NCI-H187 (cell line): ENCODE measurements around the gene PALM.
"Not testable (repeated sequence)": the region's sequence is repeated elsewhere in the genome, so short reads cannot be mapped to it uniquely, and the experiment has no call there.

Experiments used
- DNase-seq, 2 experiments: peaks; one replicate each; lab custom pipeline; 2025; lab: John Stamatoyannopoulos, UW

The PALM gene, protein sequence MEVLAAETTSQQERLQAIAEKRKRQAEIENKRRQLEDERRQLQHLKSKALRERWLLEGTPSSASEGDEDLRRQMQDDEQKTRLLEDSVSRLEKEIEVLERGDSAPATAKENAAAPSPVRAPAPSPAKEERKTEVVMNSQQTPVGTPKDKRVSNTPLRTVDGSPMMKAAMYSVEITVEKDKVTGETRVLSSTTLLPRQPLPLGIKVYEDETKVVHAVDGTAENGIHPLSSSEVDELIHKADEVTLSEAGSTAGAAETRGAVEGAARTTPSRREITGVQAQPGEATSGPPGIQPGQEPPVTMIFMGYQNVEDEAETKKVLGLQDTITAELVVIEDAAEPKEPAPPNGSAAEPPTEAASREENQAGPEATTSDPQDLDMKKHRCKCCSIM

DNA sequence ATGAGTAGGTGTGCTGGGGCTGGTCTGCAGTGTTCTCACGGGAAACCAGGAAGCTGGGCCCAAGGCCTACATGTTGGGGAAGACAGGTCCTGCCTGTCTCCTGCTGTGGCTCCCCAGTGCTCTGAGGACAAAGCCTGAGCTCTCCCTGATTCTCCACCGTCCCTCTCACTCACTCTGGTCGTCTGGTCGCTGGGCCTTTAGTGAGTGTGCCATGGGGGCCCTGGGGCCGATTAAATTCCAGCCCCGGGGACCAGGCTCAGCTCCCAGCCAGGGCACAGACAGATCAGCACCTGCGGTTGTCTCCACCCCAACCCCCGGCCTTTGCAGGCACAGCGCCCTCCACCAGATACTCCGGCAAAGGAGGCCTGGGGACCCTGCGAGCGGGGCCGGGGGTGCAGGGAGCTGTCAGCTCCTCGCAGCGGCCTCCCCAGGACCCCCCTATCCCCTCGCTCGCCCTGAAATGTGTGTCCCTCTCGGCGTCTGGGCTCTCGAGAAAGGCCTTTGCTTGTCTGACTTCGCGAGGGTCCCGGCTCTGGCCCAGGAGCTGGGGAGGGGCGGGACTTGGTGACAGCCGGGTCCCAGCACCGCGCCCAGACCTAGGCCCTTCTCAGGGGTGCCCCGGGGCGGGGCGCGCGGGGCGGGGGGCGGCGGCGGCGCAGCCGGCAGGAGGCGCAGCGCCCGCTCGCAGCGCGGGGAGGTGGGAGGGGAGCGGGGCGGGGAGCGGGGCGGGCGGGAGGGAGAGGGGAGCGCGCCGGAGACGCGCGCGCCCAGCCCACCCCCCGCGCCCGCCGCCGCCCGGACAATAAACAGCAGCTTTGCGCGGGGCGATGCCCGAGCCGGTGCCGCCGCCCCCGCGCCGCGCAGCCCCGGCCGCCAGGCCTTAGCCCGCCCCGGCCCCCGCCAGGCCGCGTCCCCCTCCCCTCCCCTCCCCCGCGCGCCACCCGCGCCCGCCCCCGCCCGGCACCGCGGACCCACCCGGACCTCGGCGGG is at the start of gene PALM:
Gene PALM (plus strand): TSS at position 782 of the 990 bp plus-strand sequence. CDS start 212 bp downstream, outside the sequence.
- DNase-seq = no peak

DNA sequence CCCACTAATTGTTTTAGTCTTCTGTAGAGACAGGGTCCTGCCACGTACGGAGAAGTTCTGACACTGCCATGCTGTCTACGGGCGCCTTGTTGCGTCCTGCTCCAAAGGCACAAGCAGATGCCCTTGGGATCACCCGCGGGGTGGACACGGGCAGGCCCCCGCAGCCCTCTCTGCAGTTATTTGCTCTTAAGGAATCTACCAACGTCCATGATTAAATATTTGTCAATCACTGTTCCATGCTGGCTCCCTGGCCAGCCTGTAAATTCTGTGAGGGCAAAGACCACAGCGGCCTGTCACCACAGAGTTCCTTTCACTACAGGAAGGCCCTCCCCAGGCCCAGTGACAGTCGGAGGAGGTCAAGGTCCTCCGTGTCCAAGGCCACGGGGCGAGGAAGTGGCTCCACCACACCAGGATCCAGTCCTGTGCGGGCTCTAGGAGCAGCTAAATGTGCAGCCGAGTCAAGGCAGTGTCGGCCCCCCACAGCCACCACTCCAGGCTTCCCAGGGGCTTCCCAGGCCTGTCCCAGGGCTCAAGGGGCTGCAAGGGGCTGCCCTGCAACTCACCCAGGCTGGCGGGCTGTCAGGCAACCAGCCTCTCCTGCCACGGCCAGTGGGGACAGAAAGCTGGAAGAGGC is 47.8 kb upstream of the PALM start:
- no peak for DNase-seq

DNA sequence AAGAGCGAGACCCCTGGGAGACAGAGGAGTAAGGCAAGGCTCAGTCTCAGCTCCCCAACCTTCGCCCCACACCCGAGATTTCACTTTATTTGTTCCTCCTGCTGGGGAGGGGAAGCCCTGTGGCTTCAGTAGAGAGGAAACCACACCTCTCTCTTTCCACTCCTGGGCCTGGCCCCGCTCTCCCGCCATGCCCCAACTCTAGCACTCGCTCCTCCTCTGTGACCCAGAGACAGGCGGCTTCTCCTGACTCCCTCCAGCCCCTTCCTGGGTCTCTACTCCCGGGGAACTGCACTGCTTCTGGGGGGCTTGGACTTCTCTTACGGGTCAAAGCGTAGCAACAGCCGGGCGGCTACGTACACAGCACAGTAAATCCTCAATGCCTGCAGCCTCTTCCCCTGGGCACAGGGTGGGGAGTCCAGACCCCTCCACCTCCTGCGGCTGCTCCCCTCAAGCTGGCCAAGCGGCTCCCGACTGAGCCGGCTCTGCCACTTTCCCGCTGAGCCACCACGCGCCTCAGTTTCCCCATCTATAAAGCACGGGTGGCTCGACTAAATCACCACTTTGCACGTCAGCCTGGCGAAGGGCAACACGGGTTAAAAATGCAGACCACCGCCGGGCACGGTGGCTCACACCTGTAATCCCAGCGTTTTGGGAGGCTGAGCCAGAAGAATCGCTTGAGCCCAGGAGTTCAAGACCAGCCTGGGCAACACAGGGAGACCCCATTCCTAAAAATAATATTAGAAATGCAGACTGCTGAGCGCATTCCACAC is 47.1 kb upstream of the PALM start:
- DNase-seq = no peak

DNA sequence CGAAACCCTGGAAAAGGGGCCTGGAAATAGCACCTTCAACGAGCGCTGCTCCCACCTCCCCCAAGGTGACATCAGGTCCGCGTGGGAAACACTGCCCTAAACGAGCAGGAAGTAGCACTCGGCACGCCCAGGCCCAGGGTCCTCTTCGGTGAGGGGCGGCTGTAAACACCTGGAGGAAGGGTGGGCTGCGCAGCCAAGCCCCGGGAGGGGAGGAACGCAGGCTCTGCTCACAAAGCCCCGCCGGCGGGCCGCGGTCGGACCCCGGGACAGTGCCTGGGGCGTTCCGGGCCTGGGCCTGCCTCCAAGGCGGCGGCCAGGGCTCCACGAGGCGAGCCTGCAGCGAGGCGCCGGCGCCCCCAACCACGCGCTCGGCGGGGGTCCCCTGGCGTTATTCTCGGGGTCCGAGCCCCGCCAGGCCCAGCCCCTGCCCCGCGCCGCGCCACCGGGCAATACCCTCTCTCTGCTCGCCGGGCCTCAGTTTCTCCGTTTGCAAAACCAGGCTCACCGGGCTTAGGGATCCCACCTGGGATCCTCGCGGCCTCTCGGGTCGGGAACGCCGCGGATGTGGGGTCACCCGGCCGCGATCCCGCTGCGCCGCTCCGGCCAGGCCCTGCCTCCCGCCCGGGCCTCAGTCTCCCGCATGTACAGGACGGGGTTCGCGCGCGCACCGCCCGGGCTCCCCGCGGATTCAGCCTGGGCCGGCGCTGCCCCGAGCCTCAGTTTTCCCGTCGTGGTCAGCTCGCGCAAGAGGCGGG is 46.4 kb upstream of the PALM start:
- no peak for DNase-seq

DNA sequence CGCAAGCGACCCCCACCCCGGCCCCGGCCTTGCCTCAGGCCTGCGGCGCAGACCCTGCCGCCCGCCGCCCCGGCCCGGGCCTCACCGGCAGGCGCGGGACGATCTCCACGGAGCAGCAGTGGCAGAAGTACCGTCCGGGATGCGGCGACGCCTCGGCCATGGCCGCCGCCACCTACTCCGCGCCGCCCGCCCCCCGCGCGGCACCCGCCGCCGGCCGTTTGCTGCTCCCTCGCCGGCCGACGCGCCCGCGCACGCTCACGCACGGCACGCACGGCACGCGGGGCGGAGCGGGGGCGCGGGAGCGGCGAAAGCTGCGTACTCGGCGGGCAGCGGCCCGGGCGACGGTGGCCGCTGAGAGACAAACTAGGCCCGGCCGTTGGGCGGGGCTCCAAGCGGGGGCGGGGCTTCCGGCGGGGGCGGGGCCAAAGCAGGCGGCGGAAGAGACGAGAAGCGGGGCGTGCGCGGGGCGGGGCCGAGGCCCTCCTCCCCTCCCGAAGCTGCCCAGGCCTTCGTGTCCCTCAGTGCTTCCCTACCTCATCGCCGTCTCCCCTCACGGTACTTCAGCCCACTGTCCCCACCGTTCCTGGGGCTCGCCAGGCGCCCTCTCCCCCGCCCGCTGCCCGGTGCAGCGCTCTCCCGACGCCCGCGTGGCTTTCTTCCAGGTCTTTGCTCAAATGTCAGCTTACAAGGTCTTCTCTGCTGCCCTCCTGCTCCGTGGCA is 45.6 kb upstream of the PALM start, which contains the start of gene RNF126:
Gene RNF126 (minus strand): TSS at position 253 of the 720 bp plus-strand sequence. CDS start 93 bp downstream, at position 160.
- peak; percentile 82 to 89 for DNase-seq

GRCh38 chr19:663682-664117 is 45.0 kb upstream of the PALM start:
- DNase-seq = no peak

GRCh38 chr19:664913-665443 is 43.8 kb upstream of the PALM start:
- DNase-seq = peak; percentile 68 to 84

DNA sequence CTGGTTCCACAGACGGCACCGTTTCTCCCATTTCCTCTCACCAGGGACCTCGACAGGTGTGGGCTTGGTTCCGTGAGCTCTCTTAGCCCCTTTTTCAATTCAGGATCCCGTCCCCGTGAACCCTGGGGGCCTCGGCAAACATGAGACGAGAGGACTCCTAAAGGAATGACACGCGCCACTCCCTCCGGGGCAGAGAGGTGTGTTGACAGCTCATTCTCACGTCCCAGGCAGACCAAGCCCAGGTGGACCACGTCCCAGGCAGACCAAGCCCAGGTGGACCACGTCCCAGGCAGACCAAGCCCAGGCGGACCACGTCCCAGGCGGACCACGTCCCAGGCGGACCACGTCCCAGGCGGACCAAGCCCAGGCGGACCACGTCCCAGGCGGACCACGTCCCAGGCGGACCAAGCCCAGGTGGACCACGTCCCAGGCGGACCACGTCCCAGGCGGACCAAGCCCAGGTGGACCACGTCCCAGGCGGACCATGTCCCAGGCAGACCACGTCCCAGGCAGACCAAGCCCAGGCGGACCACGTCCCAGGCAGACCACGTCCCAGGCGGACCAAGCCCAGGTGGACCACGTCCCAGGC is 41.7 kb upstream of the PALM start:
- DNase-seq = not testable (repeated sequence)

DNA sequence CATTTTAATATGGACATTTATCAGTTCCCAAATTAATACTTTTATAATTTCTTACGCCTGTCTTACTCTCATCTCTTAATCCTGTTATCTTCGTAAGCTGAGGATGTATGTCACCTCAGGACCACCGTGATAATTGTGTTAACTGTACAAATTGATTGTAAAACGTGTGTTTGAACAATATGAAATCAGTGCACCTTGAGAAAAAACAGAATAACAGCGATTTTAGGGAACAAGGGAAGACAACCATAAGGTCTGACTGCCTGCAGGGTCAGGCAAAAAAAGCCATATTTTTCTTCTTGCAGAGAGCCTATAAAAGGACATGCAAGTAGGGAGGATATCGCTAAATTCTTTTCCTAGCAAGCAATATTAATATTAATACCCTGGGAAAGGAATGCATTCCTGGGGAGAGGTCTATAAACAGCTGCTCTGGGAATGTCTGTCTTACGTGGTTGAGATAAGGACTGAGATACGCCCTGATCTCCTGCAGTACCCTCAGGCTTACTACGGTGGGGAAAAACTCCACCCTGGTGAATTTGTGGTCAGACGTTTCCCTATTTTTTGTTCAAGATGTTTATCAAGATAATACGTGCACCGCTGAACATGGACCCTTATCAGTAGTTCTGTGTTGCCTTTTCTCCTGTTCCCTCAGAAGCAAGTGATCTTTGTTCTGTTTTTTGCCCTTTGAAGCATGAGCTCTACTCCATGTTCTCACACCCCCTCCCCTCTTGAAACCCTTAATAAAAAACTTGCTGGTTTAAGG is 39.9 kb upstream of the PALM start:
- not testable (repeated sequence) for DNase-seq

DNA sequence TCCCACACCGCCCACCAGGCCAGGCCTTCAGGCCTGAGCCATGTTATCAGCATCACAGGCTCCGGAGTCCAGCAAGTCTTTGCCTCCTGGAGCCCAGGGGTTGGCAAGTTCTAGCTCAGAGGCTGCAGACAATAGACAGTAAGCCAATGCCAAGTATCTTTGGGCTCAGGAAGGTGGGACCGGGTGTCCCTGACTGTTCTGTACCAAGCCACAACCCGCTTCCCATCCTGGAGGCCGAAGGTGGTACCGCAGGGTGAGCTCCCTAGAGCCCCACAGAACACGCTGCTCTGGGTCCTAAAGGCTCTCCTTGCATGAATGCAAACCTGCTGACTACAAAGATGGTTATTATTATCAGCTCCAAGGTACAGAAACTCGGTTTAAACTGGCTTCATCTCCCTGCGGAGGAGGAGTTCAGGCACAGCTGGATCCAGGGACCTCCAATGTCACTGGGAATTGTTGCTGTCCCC is 38.1 kb upstream of the PALM start:
- no peak for DNase-seq

DNA sequence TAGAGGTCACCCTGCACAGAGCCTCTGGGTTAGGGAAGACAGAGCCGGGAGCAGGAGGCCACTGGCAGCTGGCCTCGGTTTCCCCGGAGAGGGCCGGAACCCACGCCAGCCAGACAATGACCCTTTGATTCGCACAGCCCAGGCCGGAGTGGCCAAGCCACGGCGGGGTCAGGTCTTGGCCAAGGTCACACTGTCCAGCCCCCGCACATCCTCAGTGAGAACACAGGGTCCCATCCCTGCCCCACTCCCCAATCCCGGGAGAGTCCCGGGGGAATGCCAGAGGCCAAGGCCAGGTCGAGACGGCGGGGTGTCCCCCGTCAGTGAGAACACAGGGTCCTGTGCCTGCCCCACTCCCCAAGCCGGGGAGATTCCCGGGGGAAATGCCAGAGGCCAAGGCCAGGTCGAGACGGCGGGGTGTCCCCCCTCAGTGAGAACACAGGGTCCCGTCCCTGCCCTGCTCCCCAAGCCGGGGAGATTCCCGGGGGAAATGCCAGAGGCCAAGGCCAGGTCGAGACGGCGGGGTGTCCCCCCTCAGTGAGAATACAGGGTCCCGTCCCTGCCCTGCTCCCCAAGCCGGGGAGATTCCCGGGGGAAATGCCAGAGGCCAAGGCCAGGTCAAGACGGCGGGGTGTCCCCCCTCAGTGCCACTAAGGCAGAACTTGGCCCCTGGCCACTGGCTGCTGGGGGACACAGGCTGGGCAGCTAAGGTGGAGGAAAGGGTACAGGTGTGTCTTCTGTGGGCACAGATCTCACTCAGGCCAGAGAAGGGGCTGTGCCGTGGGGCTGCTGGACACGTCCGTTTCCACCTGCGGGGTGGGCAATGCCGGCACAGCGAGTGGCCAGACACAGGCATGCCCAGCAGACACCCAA is 34.2 kb upstream of the PALM start:
- no peak for DNase-seq

DNA sequence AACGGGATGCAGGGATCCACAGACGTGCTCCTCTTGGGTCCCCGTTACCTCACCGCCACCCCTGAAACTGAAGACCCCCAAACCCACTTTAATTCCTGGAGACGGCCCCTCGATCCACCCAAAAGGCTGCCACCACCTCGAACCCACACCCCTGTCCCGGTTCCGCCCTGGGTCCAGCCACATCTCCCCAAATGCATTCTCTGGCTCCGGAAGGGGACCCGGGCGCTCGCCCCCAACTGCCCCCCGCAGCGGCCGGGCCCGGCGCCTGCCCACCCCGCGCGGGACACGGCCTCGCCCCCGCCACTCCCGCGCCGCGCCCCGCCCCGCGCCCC is 32.8 kb upstream of the PALM start:
- DNase-seq = no peak

- DNase-seq = no peak
Measured at GRCh38 chr19:676339-677105, 32.2 kb upstream of the PALM start, which contains the start of gene FSTL3. Gene FSTL3, plus strand, starts transcription at chr19:676392. Its CDS starts 32 bp downstream, at chr19:676424.

DNA sequence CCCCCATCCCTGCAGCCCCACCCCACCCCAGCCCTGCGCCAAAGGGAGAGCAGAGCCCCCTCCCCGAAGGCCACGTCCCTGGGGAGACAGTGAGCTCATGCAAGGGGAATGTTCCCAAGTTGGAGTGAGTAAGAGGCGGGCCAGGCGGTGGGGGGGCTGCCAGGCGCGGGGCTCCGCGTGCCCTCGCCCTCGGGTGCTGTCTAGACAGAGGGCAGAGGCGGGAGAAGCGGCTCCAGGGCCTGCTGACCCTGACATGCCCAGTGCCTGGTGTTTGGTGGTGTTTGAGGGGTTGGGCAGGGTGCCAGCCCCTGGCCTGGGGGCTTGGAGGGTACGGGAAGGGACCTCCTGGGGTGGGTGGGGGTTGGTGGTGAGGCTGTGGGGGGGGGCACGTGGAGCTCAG is 31.5 kb upstream of the PALM start:
- no peak for DNase-seq

DNA sequence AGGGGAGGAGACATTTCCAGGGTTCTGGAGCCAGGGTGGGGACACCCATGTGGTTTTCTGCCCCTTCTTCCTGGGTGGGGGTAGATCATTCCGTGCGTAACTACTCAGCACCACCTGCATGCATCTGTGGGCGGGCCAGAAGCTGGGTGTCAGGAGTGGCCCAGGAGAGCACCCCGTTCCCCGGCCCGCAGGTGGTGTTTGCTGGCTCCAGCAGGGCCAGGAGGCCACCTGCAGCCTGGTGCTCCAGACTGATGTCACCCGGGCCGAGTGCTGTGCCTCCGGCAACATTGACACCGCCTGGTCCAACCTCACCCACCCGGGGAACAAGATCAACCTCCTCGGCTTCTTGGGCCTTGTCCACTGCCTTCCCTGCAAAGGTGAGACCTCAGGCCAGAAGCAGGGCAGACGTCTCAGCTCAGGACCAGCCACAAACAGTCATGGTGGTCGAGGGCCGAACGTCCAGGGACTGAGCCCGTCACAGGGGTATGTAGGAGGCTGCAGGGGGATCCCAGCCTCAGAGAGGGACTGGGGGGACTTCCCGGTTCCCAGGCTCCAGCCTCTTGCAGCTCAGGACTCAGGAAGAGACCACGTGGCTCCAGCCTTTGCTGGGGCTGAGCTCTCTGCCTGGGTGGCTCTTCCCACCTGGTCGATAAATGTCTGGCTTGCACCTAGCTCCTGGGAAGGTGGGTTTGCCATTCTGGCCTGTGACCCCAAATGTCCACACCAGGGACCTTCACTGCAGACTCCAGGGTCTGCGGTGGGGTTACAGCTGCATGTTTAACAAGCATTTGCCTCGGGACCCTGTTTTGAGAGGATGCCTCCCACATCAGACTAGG is 30.9 kb upstream of the PALM start:
- DNase-seq = no peak
